HCT116 (cell line): ENCODE measurements around the gene PFKP.

Experiments used
- EZH2phosphoT487 ChIP-seq: fragments of 200-600 bp; IDR thresholded peaks from 2 replicates; pipeline ENCODE4 v1.6.1; 2018; ENCODE audit warnings: antibody characterized with exemption, borderline replicate concordance
- POLR2AphosphoS5 ChIP-seq: IDR thresholded peaks from 2 replicates; pipeline ENCODE4 v1.6.1; 2011; ENCODE audit warnings: mild to moderate bottlenecking, low read depth, low read length, moderate library complexity
- RAD21 ChIP-seq: IDR thresholded peaks from 2 replicates; pipeline ENCODE4 v1.6.1; 2012; ENCODE audit warnings: low read depth, mild to moderate bottlenecking
- SP1 ChIP-seq: IDR thresholded peaks from 2 replicates; pipeline ENCODE4 v1.6.1; 2012; ENCODE audit warnings: low read depth
- TCF7L2 ChIP-seq: IDR thresholded peaks from 2 replicates; pipeline ENCODE4 v1.7.0; 2011; ENCODE audit warnings: borderline replicate concordance, inconsistent platforms; ENCODE audit not compliant: insufficient read depth, insufficient read length; ENCODE audit errors: extremely low read depth
- YY1 ChIP-seq: IDR thresholded peaks from 2 replicates; pipeline ENCODE4 v1.6.1; 2011; ENCODE audit warnings: low read length, low read depth, moderate library complexity, mild to moderate bottlenecking; ENCODE audit not compliant: insufficient replicate concordance; ENCODE audit errors: extremely low read depth
- TF ChIP-seq, protein P1 (sequence below), 3 experiments: fragments of 200-600 bp in 1 of 3; sonication (generic) in 1 of 3; IDR thresholded peaks in 2 of 3; conservative IDR thresholded peaks in 1 of 3; 2 replicates each; pipeline ENCODE4 v1.5.1; 2012 to 2017; ENCODE audit warnings: low read depth in 2 of 3, low read length in 2 of 3, antibody characterized with exemption in 1 of 3, borderline replicate concordance in 1 of 3, control low read depth in 1 of 3, mild to moderate bottlenecking in 1 of 3, mixed read lengths in 1 of 3, mixed run types in 1 of 3, moderate library complexity in 1 of 3; ENCODE audit not compliant: insufficient read depth in 1 of 3
- TF ChIP-seq, protein P2 (sequence below): IDR thresholded peaks from 2 replicates; pipeline ENCODE4 v1.6.1; 2012
- TF ChIP-seq, protein P3 (sequence below): IDR thresholded peaks from 2 replicates; pipeline ENCODE4 v1.6.1; 2012

DNA sequence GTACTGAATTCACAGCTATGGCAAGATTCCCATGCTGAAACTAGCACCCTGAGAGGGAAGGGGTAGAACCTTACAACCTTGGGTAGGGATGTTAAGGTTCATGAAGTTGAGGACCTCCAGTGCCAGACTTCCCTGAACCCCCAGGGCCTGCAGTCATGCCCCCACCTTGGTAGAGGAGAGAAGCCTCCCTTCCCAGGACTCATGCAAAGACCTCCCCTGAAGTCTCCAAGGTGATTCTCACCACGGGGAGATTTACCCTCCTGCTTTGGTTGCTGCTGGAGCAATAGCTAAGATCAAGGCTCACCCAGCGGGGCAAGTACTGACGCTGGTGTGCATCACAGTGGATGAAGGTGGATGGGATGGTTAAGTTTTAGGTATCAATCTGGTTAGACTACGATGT lies 49.1 kb upstream of the PFKP start:
- TF ChIP-seq TCF7L2 (no peak), EZH2phosphoT487 (no peak), SP1 (no peak), RAD21 (no peak), YY1 (no peak), POLR2AphosphoS5 (no peak)
- TF ChIP-seq, protein P1, sequence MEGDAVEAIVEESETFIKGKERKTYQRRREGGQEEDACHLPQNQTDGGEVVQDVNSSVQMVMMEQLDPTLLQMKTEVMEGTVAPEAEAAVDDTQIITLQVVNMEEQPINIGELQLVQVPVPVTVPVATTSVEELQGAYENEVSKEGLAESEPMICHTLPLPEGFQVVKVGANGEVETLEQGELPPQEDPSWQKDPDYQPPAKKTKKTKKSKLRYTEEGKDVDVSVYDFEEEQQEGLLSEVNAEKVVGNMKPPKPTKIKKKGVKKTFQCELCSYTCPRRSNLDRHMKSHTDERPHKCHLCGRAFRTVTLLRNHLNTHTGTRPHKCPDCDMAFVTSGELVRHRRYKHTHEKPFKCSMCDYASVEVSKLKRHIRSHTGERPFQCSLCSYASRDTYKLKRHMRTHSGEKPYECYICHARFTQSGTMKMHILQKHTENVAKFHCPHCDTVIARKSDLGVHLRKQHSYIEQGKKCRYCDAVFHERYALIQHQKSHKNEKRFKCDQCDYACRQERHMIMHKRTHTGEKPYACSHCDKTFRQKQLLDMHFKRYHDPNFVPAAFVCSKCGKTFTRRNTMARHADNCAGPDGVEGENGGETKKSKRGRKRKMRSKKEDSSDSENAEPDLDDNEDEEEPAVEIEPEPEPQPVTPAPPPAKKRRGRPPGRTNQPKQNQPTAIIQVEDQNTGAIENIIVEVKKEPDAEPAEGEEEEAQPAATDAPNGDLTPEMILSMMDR (IDR thresholded peaks at IDR 0.05 in 2 of 3, conservative IDR thresholded peaks at IDR 0.05 in 1 of 3; ENCODE audit: borderline replicate concordance in 1 of 3, insufficient read depth in 1 of 3, low read depth in 2 of 3, low read length in 2 of 3), result no peak
- TF ChIP-seq, protein P2, sequence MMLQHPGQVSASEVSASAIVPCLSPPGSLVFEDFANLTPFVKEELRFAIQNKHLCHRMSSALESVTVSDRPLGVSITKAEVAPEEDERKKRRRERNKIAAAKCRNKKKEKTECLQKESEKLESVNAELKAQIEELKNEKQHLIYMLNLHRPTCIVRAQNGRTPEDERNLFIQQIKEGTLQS, result no peak
- TF ChIP-seq, protein P3, sequence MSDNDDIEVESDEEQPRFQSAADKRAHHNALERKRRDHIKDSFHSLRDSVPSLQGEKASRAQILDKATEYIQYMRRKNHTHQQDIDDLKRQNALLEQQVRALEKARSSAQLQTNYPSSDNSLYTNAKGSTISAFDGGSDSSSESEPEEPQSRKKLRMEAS, result no peak
